Measurements from ENCODE around the gene SOD1. TPM values are rescaled to one million over a fixed set of nuclear protein-coding genes. Genes with fewer than 3 reads are reported as not detected.
"Not testable (repeated sequence)": the region's sequence is repeated elsewhere in the genome, so short reads cannot be mapped to it uniquely, and the experiment has no call there.

SOD1 gene
- total RNA-seq, 1 donor, result 207 TPM

- no peak for DNase-seq (ENCODE audit: insufficient read length, low spot score, missing footprints)
- Histone ChIP-seq H3K4me2 (ENCODE audit: insufficient read depth, low read length) (no peak overlapping the region), H3K79me2 (ENCODE audit: insufficient read depth, low read length) (no peaks in the 10 kb centered on the region), H4K20me1 (ENCODE audit: insufficient read depth, low read length) (no peaks in the 10 kb centered on the region), H3K4me1 (ENCODE audit: insufficient read depth, low read length) (no peaks in the 10 kb centered on the region), H3K27ac (ENCODE audit: low read depth, low read length) (no peak overlapping the region), H3K4me3 (ENCODE audit: insufficient read depth, low read length) (no peak overlapping the region), H3K9me3 (ENCODE audit: low read depth, low read length) (no peaks in the 10 kb centered on the region), H3K36me3 (ENCODE audit: insufficient read depth, low read length) (no peaks in the 10 kb centered on the region), H2AFZ (ENCODE audit: low read length) (no peak overlapping the region), H3K27me3 (ENCODE audit: insufficient read depth, low read length) (no peaks in the 10 kb centered on the region)
- TF ChIP-seq CTCF (IDR thresholded peaks at IDR 0.05; ENCODE audit: extremely low read depth, low read depth, low read length), result no peak
These were observed 11.8 kb upstream of the SOD1 start for GRCh38 chr21:31647650-31648049.

- Histone ChIP-seq H3K4me1 (ENCODE audit: insufficient read depth, low read length) (no peaks in the 10 kb centered on the region), H4K20me1 (ENCODE audit: insufficient read depth, low read length) (no peaks in the 10 kb centered on the region), H3K36me3 (ENCODE audit: insufficient read depth, low read length) (no peaks in the 10 kb centered on the region), H3K4me3 (ENCODE audit: insufficient read depth, low read length) (no peak overlapping the region), H3K79me2 (ENCODE audit: insufficient read depth, low read length) (no peaks in the 10 kb centered on the region), H3K9me3 (ENCODE audit: low read depth, low read length) (no peaks in the 10 kb centered on the region), H3K27ac (ENCODE audit: low read depth, low read length) (no peak overlapping the region), H2AFZ (ENCODE audit: low read length) (no peak overlapping the region), H3K27me3 (ENCODE audit: insufficient read depth, low read length) (no peaks in the 10 kb centered on the region), H3K4me2 (ENCODE audit: insufficient read depth, low read length) (no peak overlapping the region)
- TF ChIP-seq CTCF (IDR thresholded peaks at IDR 0.05; ENCODE audit: extremely low read depth, low read depth, low read length), result no peak
- no peak for DNase-seq (ENCODE audit: insufficient read length, low spot score, missing footprints)
These were observed 8.6 kb upstream of the SOD1 start for GRCh38 chr21:31650930-31651329.

GRCh38 chr21:31651491-31651890 lies 8.0 kb upstream of the SOD1 start:
- DNase-seq (ENCODE audit: insufficient read length, low spot score, missing footprints); H2AFZ ChIP-seq (ENCODE audit: low read length); H3K9me3 ChIP-seq (ENCODE audit: low read depth, low read length); H3K4me2 ChIP-seq (ENCODE audit: insufficient read depth, low read length); H3K27me3 ChIP-seq (ENCODE audit: insufficient read depth, low read length); H3K4me1 ChIP-seq (ENCODE audit: insufficient read depth, low read length); H4K20me1 ChIP-seq (ENCODE audit: insufficient read depth, low read length); H3K4me3 ChIP-seq (ENCODE audit: insufficient read depth, low read length); H3K27ac ChIP-seq (ENCODE audit: low read depth, low read length); H3K36me3 ChIP-seq (ENCODE audit: insufficient read depth, low read length); H3K79me2 ChIP-seq (ENCODE audit: insufficient read depth, low read length): not testable (repeated sequence)

- Histone ChIP-seq H3K9me3 (ENCODE audit: low read depth, low read length) (no peaks in the 10 kb centered on the region), H2AFZ (ENCODE audit: low read length) (no peak overlapping the region), H3K79me2 (ENCODE audit: insufficient read depth, low read length) (no peaks in the 10 kb centered on the region), H3K27ac (ENCODE audit: low read depth, low read length) (no peak overlapping the region), H3K4me3 (ENCODE audit: insufficient read depth, low read length) (no peak overlapping the region), H3K4me1 (ENCODE audit: insufficient read depth, low read length) (peaks cover 5% of the 10 kb centered on the region), H4K20me1 (ENCODE audit: insufficient read depth, low read length) (no peaks in the 10 kb centered on the region), H3K27me3 (ENCODE audit: insufficient read depth, low read length) (no peaks in the 10 kb centered on the region), H3K36me3 (ENCODE audit: insufficient read depth, low read length) (no peaks in the 10 kb centered on the region), H3K4me2 (ENCODE audit: insufficient read depth, low read length) (no peak overlapping the region)
- no peak for DNase-seq (ENCODE audit: insufficient read length, low spot score, missing footprints)
- TF ChIP-seq CTCF (IDR thresholded peaks at IDR 0.05; ENCODE audit: extremely low read depth, low read depth, low read length), result no peak
These were observed 5.2 kb upstream of the SOD1 start for GRCh38 chr21:31654340-31654739.

GRCh38 chr21:31654821-31655580 lies 4.5 kb upstream of the SOD1 start:
- not testable (repeated sequence) for H3K4me3 ChIP-seq (ENCODE audit: insufficient read depth, low read length); H3K27me3 ChIP-seq (ENCODE audit: insufficient read depth, low read length); H3K79me2 ChIP-seq (ENCODE audit: insufficient read depth, low read length); H3K4me2 ChIP-seq (ENCODE audit: insufficient read depth, low read length); H4K20me1 ChIP-seq (ENCODE audit: insufficient read depth, low read length); H3K36me3 ChIP-seq (ENCODE audit: insufficient read depth, low read length); H3K27ac ChIP-seq (ENCODE audit: low read depth, low read length); H2AFZ ChIP-seq (ENCODE audit: low read length); DNase-seq (ENCODE audit: insufficient read length, low spot score, missing footprints); H3K4me1 ChIP-seq (ENCODE audit: insufficient read depth, low read length); H3K9me3 ChIP-seq (ENCODE audit: low read depth, low read length)

Data from osteoblast (primary cell).